HepG2 (cell line): ENCODE measurements around the gene NPAS2. TPM values are rescaled to one million over a fixed set of nuclear protein-coding genes. Genes with fewer than 3 reads are reported as not detected.

Source experiments
- ARID5B ChIP-seq: IDR thresholded peaks from 2 replicates; pipeline ENCODE4 v1.4.0; 2020; ENCODE audit warnings: mild to moderate bottlenecking, missing genetic modification reagents
- ATF7-NPFF ChIP-seq: sonication (generic); formaldehyde crosslinking; IDR thresholded peaks from 2 replicates; pipeline ENCODE4 v1.8.1; 2023; ENCODE audit warnings: mild to moderate bottlenecking, low read depth, missing genetic modification reagents, moderate library complexity
- GABPB1 ChIP-seq: IDR thresholded peaks from 2 replicates; pipeline ENCODE4 v1.6.1; 2016; ENCODE audit warnings: mild to moderate bottlenecking, missing genetic modification reagents, moderate library complexity, missing compliant biosample characterization
- HOXA7 ChIP-seq: sonication (generic); formaldehyde crosslinking; IDR thresholded peaks from 2 replicates; pipeline ENCODE4 v1.8.1; 2022; ENCODE audit warnings: mild to moderate bottlenecking, missing genetic modification reagents, moderate library complexity
- IKZF1 ChIP-seq: fragments of 450-650 bp; IDR thresholded peaks from 2 replicates; pipeline ENCODE4 v1.7.1; 2016
- KLF13 ChIP-seq: sonication (generic); formaldehyde crosslinking; IDR thresholded peaks from 2 replicates; pipeline ENCODE4 v1.4.0; 2020; ENCODE audit warnings: mild to moderate bottlenecking, missing genetic modification reagents
- NFE2 ChIP-seq: sonication (generic); formaldehyde crosslinking; IDR thresholded peaks from 2 replicates; pipeline ENCODE4 v1.4.0; 2020; ENCODE audit warnings: missing genetic modification reagents
- NONO ChIP-seq, 2 experiments: fragments of 450-650 bp in 1 of 2; sonication (generic) in 1 of 2; formaldehyde crosslinking in 1 of 2; IDR thresholded peaks in 1 of 2; conservative IDR thresholded peaks in 1 of 2; 2 replicates each; pipeline versions ENCODE4 v1.6.1 to v1.8.0; 2017 to 2022; ENCODE audit warnings: mild to moderate bottlenecking in 1 of 2, missing genetic modification reagents in 1 of 2, moderate library complexity in 1 of 2
- REPIN1 ChIP-seq: sonication (generic); formaldehyde crosslinking; IDR thresholded peaks from 2 replicates; pipeline ENCODE4 v1.8.0; 2022; ENCODE audit warnings: missing genetic modification reagents, low read depth, mild to moderate bottlenecking, borderline replicate concordance
- SMC3 ChIP-seq: IDR thresholded peaks from 2 replicates; pipeline ENCODE4 v1.6.1; 2011; ENCODE audit warnings: low read length, improper control_type of control experiment
- SMYD3 ChIP-seq: sonication (generic); formaldehyde crosslinking; IDR thresholded peaks from 2 replicates; pipeline ENCODE4 v1.8.1; 2023; ENCODE audit warnings: mild to moderate bottlenecking, missing genetic modification reagents
- TARDBP ChIP-seq: sonication (generic); formaldehyde crosslinking; IDR thresholded peaks from 2 replicates; pipeline ENCODE4 v1.8.0; 2022; ENCODE audit warnings: mild to moderate bottlenecking, missing genetic modification reagents
- TOE1 ChIP-seq: sonication (generic); formaldehyde crosslinking; IDR thresholded peaks from 2 replicates; pipeline ENCODE4 v1.4.0; 2020; ENCODE audit warnings: mild to moderate bottlenecking, missing genetic modification reagents
- ZBTB40 ChIP-seq, 2 experiments: fragments of 450-650 bp in 1 of 2; sonication (generic) in 1 of 2; formaldehyde crosslinking in 1 of 2; IDR thresholded peaks; 2 replicates each; pipeline versions ENCODE4 v1.6.1 to v1.8.0; 2016 to 2022; ENCODE audit warnings: antibody characterized with exemption in 1 of 2, mild to moderate bottlenecking in 1 of 2, missing genetic modification reagents in 1 of 2
- ZFYVE20 ChIP-seq: sonication (generic); formaldehyde crosslinking; IDR thresholded peaks from 2 replicates; pipeline ENCODE4 v1.8.0; 2023; ENCODE audit warnings: low read depth, mild to moderate bottlenecking, moderate library complexity, missing genetic modification reagents, borderline replicate concordance
- ZNF510 ChIP-seq: sonication (generic); formaldehyde crosslinking; IDR thresholded peaks from 2 replicates; pipeline ENCODE4 v1.4.0; 2020; ENCODE audit warnings: low read depth, mild to moderate bottlenecking, missing genetic modification reagents
- polyA plus RNA-seq, 8 experiments: library from polyadenylated mRNA; depleted of rRNA in 3 of 8; stranded (reverse) in 7 of 8; unstranded in 1 of 8; fragments of >200 nt; fragmentation: Illumina TruSeq in 4 of 8; extraction: Trizol in 4 of 8; gene quantifications; 2 replicates each; pipeline versions ENCODE4 v1.2.1 to v1.2.3, GENCODE V29; 2011 to 2016; ENCODE audit warnings: low read depth in 4 of 8, missing spikeins in 1 of 8, mixed read lengths in 1 of 8; ENCODE audit not compliant: insufficient read depth in 1 of 8
- total RNA-seq, 5 experiments: library from RNA; depleted of rRNA; stranded (reverse); fragments of >200 nt; fragmentation: Illumina TruSeq; extraction: Trizol; gene quantifications; 2 replicates each; pipeline ENCODE4 v1.2.3, GENCODE V29; 2016; ENCODE audit warnings: low read depth in 1 of 5

NPAS2 gene
- total and polyA plus RNA-seq, 2 of the 13 experiments (the other 11 are each of a cell fraction or from before 2014, with no cell fraction given) = 14.8 to 37.5 TPM

- TF ChIP-seq ARID5B (CRISPR knock-in tag) = peak; percentile 97
- TF ChIP-seq NONO (IDR thresholded peaks at IDR 0.05) = no peak
- peak; percentile 85 for TF ChIP-seq NONO (CRISPR knock-in tag; conservative IDR thresholded peaks at IDR 0.05)
- TF ChIP-seq ATF7-NPFF (CRISPR knock-in tag) = no peak
- TF ChIP-seq REPIN1 = peak; percentile 77
- TF ChIP-seq TOE1 (CRISPR knock-in tag) = peak; percentile 41; the same call in 1 of the 2 replicates
- no peak for TF ChIP-seq IKZF1
- no peak for TF ChIP-seq KLF13 (CRISPR knock-in tag)
- TF ChIP-seq HOXA7 = no peak
- TF ChIP-seq NFE2 = no peak; the same call in 1 of the 2 replicates
- TF ChIP-seq SMYD3 (CRISPR knock-in tag) = peak; percentile 78
- TF ChIP-seq ZFYVE20 = no peak
- peak; percentile 58; the same call in 1 of the 2 replicates for TF ChIP-seq ZNF510 (CRISPR knock-in tag)
- peak; percentile 79 for TF ChIP-seq SMC3
- no peak for TF ChIP-seq ZBTB40 (IDR thresholded peaks at IDR 0.05)
- TF ChIP-seq ZBTB40 (CRISPR knock-in tag; IDR thresholded peaks at IDR 0.05) = peak; percentile 34; the same call in 1 of the 2 replicates
- TF ChIP-seq TARDBP (CRISPR knock-in tag) = peak; percentile 90; the same call in 1 of the 2 replicates
- TF ChIP-seq GABPB1 (CRISPR knock-in tag) = peak; percentile 35
Observed at GRCh38 chr2:100780203-100781008, 39.5 kb upstream of the NPAS2 start (continued).
